Neural cell (in vitro differentiated cells): ENCODE results near the gene PDE11A. TPM values are rescaled to one million over a fixed set of nuclear protein-coding genes. Genes with fewer than 3 reads are reported as not detected.

Experiments
- H2AFZ ChIP-seq: fragments of 200-600, 300-800 bp; sonication (generic), shearing (Covaris generic); 2 replicates; pipeline ENCODE4 v1.6.0; 2014; ENCODE audit warnings: low read depth, mild to moderate bottlenecking, antibody characterized with exemption, low read length, moderate library complexity
- H3F3A ChIP-seq: fragments of 200-600 bp; shearing (Covaris generic); 2 replicates; pipeline ENCODE4 v1.6.1; 2016; ENCODE audit warnings: mild to moderate bottlenecking, moderate library complexity, mixed read lengths, antibody characterized with exemption, low read length; ENCODE audit not compliant: insufficient read depth, poor library complexity, severe bottlenecking
- H3K27ac ChIP-seq: fragments of 200-600, 300-800 bp; sonication (generic), shearing (Covaris generic); 2 replicates; pipeline ENCODE4 v1.5.1; 2014; ENCODE audit warnings: mild to moderate bottlenecking, low read length, moderate library complexity
- H3K27me3 ChIP-seq: fragments of 300-800, 200-600 bp; sonication (generic), shearing (Covaris generic); 2 replicates; pipeline ENCODE4 v1.6.0; 2014; ENCODE audit warnings: mild to moderate bottlenecking, low read depth, low read length, moderate library complexity; ENCODE audit not compliant: insufficient read depth
- H3K36me3 ChIP-seq: fragments of 300-800, 200-600 bp; sonication (generic), shearing (Covaris generic); 2 replicates; pipeline ENCODE4 v1.5.1; 2014; ENCODE audit warnings: mild to moderate bottlenecking, antibody characterized with exemption, low read length, moderate library complexity; ENCODE audit not compliant: insufficient read depth
- H3K4me2 ChIP-seq: fragments of 300-800, 200-600 bp; sonication (generic), shearing (Covaris generic); 2 replicates; pipeline ENCODE4 v1.6.0; 2014; ENCODE audit warnings: mild to moderate bottlenecking, low read length
- H3K4me3 ChIP-seq: fragments of 300-800, 200-600 bp; sonication (generic), shearing (Covaris generic); 2 replicates; pipeline ENCODE4 v1.5.1; 2014; ENCODE audit warnings: mild to moderate bottlenecking, low read length, moderate library complexity
- H3K79me2 ChIP-seq: fragments of 200-600 bp; shearing (Covaris generic); replicated peaks from 2 replicates; pipeline ENCODE4 v1.6.0; 2014; ENCODE audit warnings: mild to moderate bottlenecking, low read length, moderate library complexity; ENCODE audit not compliant: insufficient read depth
- H3K9ac ChIP-seq: fragments of 300-800, 200-600 bp; sonication (generic), shearing (Covaris generic); 2 replicates; pipeline ENCODE4 v1.6.1; 2016; ENCODE audit warnings: mild to moderate bottlenecking, low read length, mixed read lengths
- H3K9me2 ChIP-seq: fragments of 200-600 bp; shearing (Covaris generic); 2 replicates; pipeline ENCODE4 v1.6.1; 2016; ENCODE audit warnings: mild to moderate bottlenecking, low read length, mixed read lengths; ENCODE audit not compliant: insufficient read depth
- H3K9me3 ChIP-seq: fragments of 200-600, 300-800 bp; sonication (generic), shearing (Covaris generic); 2 replicates; pipeline ENCODE4 v1.6.1; 2016; ENCODE audit warnings: mild to moderate bottlenecking, mixed run types, low read length, moderate library complexity, mixed read lengths
- H4K20me1 ChIP-seq: fragments of 200-600 bp; shearing (Covaris generic); 2 replicates; pipeline ENCODE4 v1.6.1; 2016; ENCODE audit warnings: mild to moderate bottlenecking, mixed run types; ENCODE audit not compliant: insufficient read depth
- EP300 ChIP-seq: fragments of 450-650 bp; conservative IDR thresholded peaks from 2 replicates; pipeline ENCODE4 v1.6.1; 2014; ENCODE audit warnings: antibody characterized with exemption, mild to moderate bottlenecking, moderate library complexity; ENCODE audit not compliant: poor library complexity, severe bottlenecking
- EZH2 ChIP-seq: fragments of 200-600, 300-800 bp; shearing (Covaris generic), sonication (generic); IDR thresholded peaks from 2 replicates; pipeline ENCODE4 v1.6.1; 2014; ENCODE audit warnings: antibody characterized with exemption, low read length, borderline replicate concordance, mild to moderate bottlenecking; ENCODE audit not compliant: insufficient read depth, poor library complexity, severe bottlenecking
- MXI1 ChIP-seq: fragments of 450-650 bp; conservative IDR thresholded peaks from 2 replicates; pipeline ENCODE4 v1.6.1; 2014; ENCODE audit warnings: antibody characterized with exemption, mild to moderate bottlenecking; ENCODE audit not compliant: poor library complexity, severe bottlenecking
- POLR2AphosphoS5 ChIP-seq: IDR thresholded peaks from 2 replicates; pipeline ENCODE4 v1.6.1; 2012
- RAD21 ChIP-seq: fragments of 450-650 bp; conservative IDR thresholded peaks from 2 replicates; pipeline ENCODE4 v1.6.1; 2014; ENCODE audit warnings: antibody characterized with exemption, mild to moderate bottlenecking, moderate library complexity
- SMC3 ChIP-seq: fragments of 450-650 bp; conservative IDR thresholded peaks from 2 replicates; pipeline ENCODE4 v1.6.1; 2014; ENCODE audit warnings: antibody characterized with exemption, mild to moderate bottlenecking, moderate library complexity; ENCODE audit not compliant: poor library complexity
- TAF1 ChIP-seq: IDR thresholded peaks from 2 replicates; pipeline ENCODE4 v1.6.1; 2012; ENCODE audit warnings: low read depth
- polyA plus RNA-seq: library from polyadenylated mRNA; depleted of rRNA; stranded (reverse); fragments of >200 nt; gene quantifications from 2 replicates; pipeline ENCODE4 v1.2.3, GENCODE V29; 2014
- TF ChIP-seq, protein P1 (sequence below): IDR thresholded peaks from 2 replicates; pipeline ENCODE4 v1.6.1; 2012; ENCODE audit warnings: borderline replicate concordance
- TF ChIP-seq, protein P2 (sequence below): fragments of 450-650 bp; IDR thresholded peaks from 2 replicates; pipeline ENCODE4 v1.5.1; 2014; ENCODE audit warnings: antibody characterized with exemption, mild to moderate bottlenecking, moderate library complexity; ENCODE audit not compliant: poor library complexity, severe bottlenecking

PDE11A gene
- polyA plus RNA-seq, 1 donor from 2014 or later: 0.89 TPM

DNA sequence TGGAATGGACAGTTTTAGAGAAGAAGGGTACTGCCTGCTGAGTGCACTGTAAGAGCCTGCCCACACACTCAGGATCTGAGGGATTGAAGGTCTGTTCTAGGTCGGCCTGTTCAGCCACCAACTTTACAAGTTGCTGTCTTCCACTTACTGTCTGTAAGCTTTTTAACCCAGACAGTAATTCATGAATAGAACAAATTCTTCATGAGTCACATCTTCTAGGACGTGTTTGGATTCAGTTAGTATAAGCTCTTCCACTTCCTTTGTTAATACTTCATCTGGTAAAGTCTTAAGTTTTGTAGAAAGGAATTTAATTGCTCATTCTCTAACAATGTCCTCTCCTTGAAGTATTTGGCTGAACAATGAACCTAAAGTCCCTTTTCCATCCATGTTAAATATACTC, 74.6 kb downstream of the PDE11A start:
- no peak overlapping the region for H3K27ac ChIP-seq
- TF ChIP-seq, protein P1, sequence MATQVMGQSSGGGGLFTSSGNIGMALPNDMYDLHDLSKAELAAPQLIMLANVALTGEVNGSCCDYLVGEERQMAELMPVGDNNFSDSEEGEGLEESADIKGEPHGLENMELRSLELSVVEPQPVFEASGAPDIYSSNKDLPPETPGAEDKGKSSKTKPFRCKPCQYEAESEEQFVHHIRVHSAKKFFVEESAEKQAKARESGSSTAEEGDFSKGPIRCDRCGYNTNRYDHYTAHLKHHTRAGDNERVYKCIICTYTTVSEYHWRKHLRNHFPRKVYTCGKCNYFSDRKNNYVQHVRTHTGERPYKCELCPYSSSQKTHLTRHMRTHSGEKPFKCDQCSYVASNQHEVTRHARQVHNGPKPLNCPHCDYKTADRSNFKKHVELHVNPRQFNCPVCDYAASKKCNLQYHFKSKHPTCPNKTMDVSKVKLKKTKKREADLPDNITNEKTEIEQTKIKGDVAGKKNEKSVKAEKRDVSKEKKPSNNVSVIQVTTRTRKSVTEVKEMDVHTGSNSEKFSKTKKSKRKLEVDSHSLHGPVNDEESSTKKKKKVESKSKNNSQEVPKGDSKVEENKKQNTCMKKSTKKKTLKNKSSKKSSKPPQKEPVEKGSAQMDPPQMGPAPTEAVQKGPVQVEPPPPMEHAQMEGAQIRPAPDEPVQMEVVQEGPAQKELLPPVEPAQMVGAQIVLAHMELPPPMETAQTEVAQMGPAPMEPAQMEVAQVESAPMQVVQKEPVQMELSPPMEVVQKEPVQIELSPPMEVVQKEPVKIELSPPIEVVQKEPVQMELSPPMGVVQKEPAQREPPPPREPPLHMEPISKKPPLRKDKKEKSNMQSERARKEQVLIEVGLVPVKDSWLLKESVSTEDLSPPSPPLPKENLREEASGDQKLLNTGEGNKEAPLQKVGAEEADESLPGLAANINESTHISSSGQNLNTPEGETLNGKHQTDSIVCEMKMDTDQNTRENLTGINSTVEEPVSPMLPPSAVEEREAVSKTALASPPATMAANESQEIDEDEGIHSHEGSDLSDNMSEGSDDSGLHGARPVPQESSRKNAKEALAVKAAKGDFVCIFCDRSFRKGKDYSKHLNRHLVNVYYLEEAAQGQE: no peak
- TF ChIP-seq EP300: no peak
- TF ChIP-seq RAD21: no peak
- TF ChIP-seq, protein P2, sequence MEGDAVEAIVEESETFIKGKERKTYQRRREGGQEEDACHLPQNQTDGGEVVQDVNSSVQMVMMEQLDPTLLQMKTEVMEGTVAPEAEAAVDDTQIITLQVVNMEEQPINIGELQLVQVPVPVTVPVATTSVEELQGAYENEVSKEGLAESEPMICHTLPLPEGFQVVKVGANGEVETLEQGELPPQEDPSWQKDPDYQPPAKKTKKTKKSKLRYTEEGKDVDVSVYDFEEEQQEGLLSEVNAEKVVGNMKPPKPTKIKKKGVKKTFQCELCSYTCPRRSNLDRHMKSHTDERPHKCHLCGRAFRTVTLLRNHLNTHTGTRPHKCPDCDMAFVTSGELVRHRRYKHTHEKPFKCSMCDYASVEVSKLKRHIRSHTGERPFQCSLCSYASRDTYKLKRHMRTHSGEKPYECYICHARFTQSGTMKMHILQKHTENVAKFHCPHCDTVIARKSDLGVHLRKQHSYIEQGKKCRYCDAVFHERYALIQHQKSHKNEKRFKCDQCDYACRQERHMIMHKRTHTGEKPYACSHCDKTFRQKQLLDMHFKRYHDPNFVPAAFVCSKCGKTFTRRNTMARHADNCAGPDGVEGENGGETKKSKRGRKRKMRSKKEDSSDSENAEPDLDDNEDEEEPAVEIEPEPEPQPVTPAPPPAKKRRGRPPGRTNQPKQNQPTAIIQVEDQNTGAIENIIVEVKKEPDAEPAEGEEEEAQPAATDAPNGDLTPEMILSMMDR: no peak
- no peak for TF ChIP-seq MXI1
- no peak for TF ChIP-seq EZH2
- no peak for TF ChIP-seq POLR2AphosphoS5
- no peak for TF ChIP-seq SMC3
- H4K20me1 ChIP-seq: no peaks in the 10 kb centered on the region
- H3K9me3 ChIP-seq: no peaks in the 10 kb centered on the region
- no peaks in the 10 kb centered on the region for H3K9me2 ChIP-seq
- H3K9ac ChIP-seq: no peak overlapping the region
- no peak overlapping the region for H3K4me2 ChIP-seq
- H3F3A ChIP-seq: no peaks in the 10 kb centered on the region
- H2AFZ ChIP-seq: no peak overlapping the region
- no peaks in the 10 kb centered on the region for H3K79me2 ChIP-seq
- H3K4me3 ChIP-seq: no peak overlapping the region
- H3K27me3 ChIP-seq: no peaks in the 10 kb centered on the region
- H3K36me3 ChIP-seq: no peaks in the 10 kb centered on the region

DNA sequence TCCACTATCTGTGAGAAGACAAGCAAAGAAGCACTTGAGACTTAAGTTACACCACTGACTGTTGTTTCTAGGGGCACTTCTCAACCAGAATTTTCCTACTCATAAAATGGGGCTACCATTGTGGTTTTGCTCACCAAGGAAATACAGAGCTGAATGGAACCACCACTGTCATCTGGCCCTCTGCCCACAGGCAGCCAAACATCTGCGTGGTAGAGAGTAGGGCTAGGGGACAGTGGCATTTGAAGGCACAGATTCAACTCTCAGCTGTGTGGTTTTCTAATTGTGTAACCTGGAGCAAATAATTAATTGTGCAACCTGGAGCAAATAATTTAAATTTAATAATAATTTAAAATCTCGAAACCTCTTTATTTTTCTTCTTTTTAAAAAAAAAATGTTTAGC, 79.6 kb downstream of the PDE11A start:
- no peaks in the 10 kb centered on the region for H3K79me2 ChIP-seq
- no peak overlapping the region for H2AFZ ChIP-seq

More for the DNA sequence above, 79.6 kb downstream of the PDE11A start:
- no peaks in the 10 kb centered on the region for H3F3A ChIP-seq
- H4K20me1 ChIP-seq: no peaks in the 10 kb centered on the region
- H3K4me2 ChIP-seq: no peak overlapping the region
- no peak for TF ChIP-seq POLR2AphosphoS5
- no peak for TF ChIP-seq EP300
- TF ChIP-seq TAF1: no peak
- no peak for TF ChIP-seq SMC3
- no peak for TF ChIP-seq RAD21
- TF ChIP-seq, protein P2: no peak
- TF ChIP-seq, protein P1: no peak
- TF ChIP-seq MXI1: no peak
- TF ChIP-seq EZH2: no peak
- H3K27me3 ChIP-seq: no peaks in the 10 kb centered on the region
- H3K9me2 ChIP-seq: no peaks in the 10 kb centered on the region
- H3K27ac ChIP-seq: no peak overlapping the region
- no peaks in the 10 kb centered on the region for H3K36me3 ChIP-seq
- H3K9me3 ChIP-seq: no peaks in the 10 kb centered on the region
- no peak overlapping the region for H3K9ac ChIP-seq
- H3K4me3 ChIP-seq: no peak overlapping the region
